Measurements from ENCODE around the gene SPSB4. TPM values are rescaled to one million over a fixed set of nuclear protein-coding genes. Genes with fewer than 3 reads are reported as not detected.

SPSB4 gene
- total and polyA plus RNA-seq, 9 of the 15 experiments (the other 6 are each of a cell fraction or from before 2014, with no cell fraction given): not detected

- DNase-seq (ENCODE audit: extremely low read depth in 1 of 4, low spot score in 3 of 4) (no peak), FAIRE-seq (no peak), ATAC-seq (no peak)
- Histone ChIP-seq H3K4me1 (replicated peaks in 1 of 2; ENCODE audit: control insufficient read depth in 2 of 2, insufficient read depth in 2 of 2, low read length in 2 of 2) (no peaks in the 10 kb centered on the region), H3K9ac (ENCODE audit: insufficient read depth in 1 of 2, low read depth in 2 of 2, low read length in 2 of 2) (no peak overlapping the region), H3K4me3 (no peak overlapping the region), H3K4me2 (ENCODE audit: insufficient read depth, low read length) (no peak overlapping the region), H3K9me3 (replicated peaks; ENCODE audit: control insufficient read depth, insufficient read depth, low read depth, low read length) (no peaks in the 10 kb centered on the region), H3K27me3 (ENCODE audit: control insufficient read depth in 2 of 2, insufficient read depth in 2 of 2, low read length in 2 of 2) (peaks cover 9 to 34% of the 10 kb centered on the region in 2 experiments; a peak in 4 of 5 replicates), H4K20me1 (replicated peaks; ENCODE audit: control insufficient read depth, insufficient read depth, low read length) (0 out of 2 replicates have a peak, but pooled peaks cover 3% of the 10 kb centered on the region), H3K27ac (ENCODE audit: extremely low read depth, low read depth, low read length) (no peak overlapping the region), H2AFZ (ENCODE audit: low read depth, low read length) (no peak overlapping the region), H3K79me2 (ENCODE audit: control insufficient read depth, insufficient read depth, low read length) (no peaks in the 10 kb centered on the region), H3K9me1 (ENCODE audit: control insufficient read depth, insufficient read depth, low read length) (no peaks in the 10 kb centered on the region), H3K36me3 (ENCODE audit: control insufficient read depth, insufficient read depth, low read length) (no peaks in the 10 kb centered on the region)
- BruUV-seq (replicated peaks): no TSS peak
- intact Hi-C loops (cut with micrococcal nuclease): loop anchor here (10.0 kb wide), 1 partner anchor 179 kb away; no protein-coding TSS in a partner anchor
- in situ Hi-C loops (cut with MboI): loop anchor here (10.0 kb wide), 1 partner anchor 189 kb away; no protein-coding TSS in a partner anchor
- WGBS (ENCODE audit: insufficient coverage, low coverage, missing lambda C conversion rate): 0% methylated on average over 12 of the region's 12 CpGs
- TF ChIP-seq BRF1 (IDR thresholded peaks at IDR 0.05; ENCODE audit: borderline replicate concordance, extremely low read depth, insufficient read length): no peak
- TF ChIP-seq, protein P1, sequence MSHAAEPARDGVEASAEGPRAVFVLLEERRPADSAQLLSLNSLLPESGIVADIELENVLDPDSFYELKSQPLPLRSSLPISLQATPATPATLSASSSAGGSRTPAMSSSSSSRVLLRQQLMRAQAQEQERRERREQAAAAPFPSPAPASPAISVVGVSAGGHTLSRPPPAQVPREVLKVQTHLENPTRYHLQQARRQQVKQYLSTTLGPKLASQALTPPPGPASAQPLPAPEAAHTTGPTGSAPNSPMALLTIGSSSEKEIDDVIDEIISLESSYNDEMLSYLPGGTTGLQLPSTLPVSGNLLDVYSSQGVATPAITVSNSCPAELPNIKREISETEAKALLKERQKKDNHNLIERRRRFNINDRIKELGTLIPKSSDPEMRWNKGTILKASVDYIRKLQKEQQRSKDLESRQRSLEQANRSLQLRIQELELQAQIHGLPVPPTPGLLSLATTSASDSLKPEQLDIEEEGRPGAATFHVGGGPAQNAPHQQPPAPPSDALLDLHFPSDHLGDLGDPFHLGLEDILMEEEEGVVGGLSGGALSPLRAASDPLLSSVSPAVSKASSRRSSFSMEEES (CRISPR knock-in tag; IDR thresholded peaks at IDR 0.05): peak; percentile 19
- POLR2A ChIA-PET: no interaction called here
- CTCF ChIA-PET (ENCODE audit: low intra/inter-chr PET ratio): interaction anchor here (0.6 to 2.5 kb wide), 2 partner anchors 105 to 206 kb away, joined by 3 to 8 read pairs; no protein-coding TSS in a partner anchor
Observed at GRCh38 chr3:141104151-141104821, 53.1 kb downstream of the SPSB4 start.
